ENCODE data around the gene TKT.

TKT gene

DNA sequence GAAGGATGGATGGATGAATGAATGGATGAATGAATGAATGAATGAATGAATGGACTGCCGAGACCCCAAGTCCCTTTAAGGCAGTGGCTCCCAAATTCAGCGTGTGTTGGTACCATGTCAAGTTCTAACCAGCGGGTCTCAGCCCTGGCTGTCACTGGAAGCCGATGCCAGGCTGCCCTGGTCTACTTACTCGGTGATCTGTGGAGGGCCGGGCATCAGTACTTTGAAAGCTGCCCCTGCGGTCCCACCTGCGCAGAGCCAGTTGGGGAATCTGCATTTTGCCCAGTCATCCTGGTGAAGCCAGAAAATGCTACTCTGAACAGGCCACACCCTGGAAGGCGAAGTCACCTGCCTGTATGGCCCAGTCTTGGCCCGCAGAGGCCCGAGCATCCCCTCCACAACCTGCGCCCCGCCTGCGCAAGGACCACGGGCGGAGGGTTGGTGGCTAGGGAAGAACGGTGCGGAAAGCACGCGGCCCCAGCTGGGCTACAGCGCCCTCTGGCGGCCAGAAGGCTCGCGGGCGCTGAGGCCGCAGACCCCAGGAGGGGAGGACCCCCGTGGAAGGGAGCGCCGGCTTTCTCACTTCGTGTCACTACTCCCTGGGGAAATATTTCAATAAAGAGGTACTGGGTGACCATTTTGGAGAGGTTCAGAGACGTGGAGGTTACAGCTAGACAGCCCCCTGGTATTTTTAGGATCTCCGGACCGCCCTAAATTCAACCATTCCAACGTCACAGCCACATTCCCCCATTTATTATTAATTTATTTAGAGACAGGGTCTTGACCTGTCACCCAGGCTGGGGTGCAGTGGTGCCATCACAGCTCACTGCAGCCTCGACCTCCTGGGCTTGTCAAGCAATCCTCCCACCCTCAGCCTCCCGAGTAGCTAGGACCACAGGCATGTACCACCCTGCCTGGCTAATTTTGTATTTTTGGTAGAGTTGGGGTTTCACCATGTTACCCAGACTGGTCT is 59.9 kb downstream of the TKT start:
- Histone ChIP-seq H2AFZ (ENCODE audit: low read length) (no peak overlapping the region), H3K27me3 (ENCODE audit: insufficient read depth, low read length) (no peaks in the 10 kb centered on the region), H3K9me2 (ENCODE audit: low read depth, low read length) (no peaks in the 10 kb centered on the region), H3K9me3 (ENCODE audit: low read length) (no peaks in the 10 kb centered on the region), H3K79me2 (ENCODE audit: insufficient read depth, low read length) (0 out of 2 replicates have a peak, but pooled peaks cover 4% of the 10 kb centered on the region), H3K9ac (ENCODE audit: low read length) (peak overlapping the region; percentile 64; the same call in 1 of the 2 replicates), H4K20me1 (ENCODE audit: insufficient read depth, low read length) (no peaks in the 10 kb centered on the region), H3K4me3 (ENCODE audit: low read depth, low read length, poor library complexity, severe bottlenecking) (peak overlapping the region; percentile 65), H3K4me1 (ENCODE audit: insufficient read depth, low read length, severe bottlenecking) (peaks cover 49% of the 10 kb centered on the region), H3K36me3 (ENCODE audit: insufficient read depth, low read length) (peaks cover 13% of the 10 kb centered on the region), H3K27ac (ENCODE audit: low read depth, low read length, poor library complexity, severe bottlenecking) (peak overlapping the region; percentile 79), H3K4me2 (ENCODE audit: low read length) (peak overlapping the region; percentile 75), H3F3A (ENCODE audit: insufficient read depth, low read length) (no peaks in the 10 kb centered on the region)
- TF ChIP-seq EZH2 (IDR thresholded peaks at IDR 0.05; ENCODE audit: borderline replicate concordance, low read length) = no peak
- TF ChIP-seq, protein P1, sequence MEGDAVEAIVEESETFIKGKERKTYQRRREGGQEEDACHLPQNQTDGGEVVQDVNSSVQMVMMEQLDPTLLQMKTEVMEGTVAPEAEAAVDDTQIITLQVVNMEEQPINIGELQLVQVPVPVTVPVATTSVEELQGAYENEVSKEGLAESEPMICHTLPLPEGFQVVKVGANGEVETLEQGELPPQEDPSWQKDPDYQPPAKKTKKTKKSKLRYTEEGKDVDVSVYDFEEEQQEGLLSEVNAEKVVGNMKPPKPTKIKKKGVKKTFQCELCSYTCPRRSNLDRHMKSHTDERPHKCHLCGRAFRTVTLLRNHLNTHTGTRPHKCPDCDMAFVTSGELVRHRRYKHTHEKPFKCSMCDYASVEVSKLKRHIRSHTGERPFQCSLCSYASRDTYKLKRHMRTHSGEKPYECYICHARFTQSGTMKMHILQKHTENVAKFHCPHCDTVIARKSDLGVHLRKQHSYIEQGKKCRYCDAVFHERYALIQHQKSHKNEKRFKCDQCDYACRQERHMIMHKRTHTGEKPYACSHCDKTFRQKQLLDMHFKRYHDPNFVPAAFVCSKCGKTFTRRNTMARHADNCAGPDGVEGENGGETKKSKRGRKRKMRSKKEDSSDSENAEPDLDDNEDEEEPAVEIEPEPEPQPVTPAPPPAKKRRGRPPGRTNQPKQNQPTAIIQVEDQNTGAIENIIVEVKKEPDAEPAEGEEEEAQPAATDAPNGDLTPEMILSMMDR (IDR thresholded peaks at IDR 0.05; ENCODE audit: low read length) = peak; percentile 98

DNA sequence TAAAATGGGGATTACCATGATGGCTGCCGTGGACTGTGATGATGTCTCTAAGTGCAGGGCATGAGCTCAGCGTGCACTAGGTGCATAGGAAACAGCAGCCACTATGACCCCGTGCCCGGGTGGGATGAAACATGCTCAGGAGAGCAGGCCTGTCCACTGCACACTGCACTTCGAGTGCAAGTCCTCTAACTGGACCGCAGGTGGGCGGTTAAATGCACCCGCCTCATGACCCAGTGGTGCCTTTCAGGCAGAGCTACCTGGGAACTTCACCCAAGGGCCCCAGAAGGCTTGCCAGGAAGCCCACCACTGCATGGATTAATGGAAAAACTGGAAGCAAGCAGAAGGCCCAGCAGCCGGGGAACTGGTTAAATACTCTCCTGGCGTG is 60.8 kb downstream of the TKT start:
- Histone ChIP-seq H3K9ac (ENCODE audit: low read length) (no peak overlapping the region), H3K4me1 (ENCODE audit: insufficient read depth, low read length, severe bottlenecking) (peaks cover 49% of the 10 kb centered on the region), H3K79me2 (ENCODE audit: insufficient read depth, low read length) (0 out of 2 replicates have a peak, but pooled peaks cover 4% of the 10 kb centered on the region), H3K27ac (ENCODE audit: low read depth, low read length, poor library complexity, severe bottlenecking) (no peak overlapping the region), H4K20me1 (ENCODE audit: insufficient read depth, low read length) (no peaks in the 10 kb centered on the region), H3K4me3 (ENCODE audit: low read depth, low read length, poor library complexity, severe bottlenecking) (no peak overlapping the region), H3K36me3 (ENCODE audit: insufficient read depth, low read length) (peaks cover 7% of the 10 kb centered on the region), H3K9me2 (ENCODE audit: low read depth, low read length) (no peaks in the 10 kb centered on the region), H3K4me2 (ENCODE audit: low read length) (no peak overlapping the region), H3F3A (ENCODE audit: insufficient read depth, low read length) (no peaks in the 10 kb centered on the region), H2AFZ (ENCODE audit: low read length) (no peak overlapping the region), H3K9me3 (ENCODE audit: low read length) (no peaks in the 10 kb centered on the region), H3K27me3 (ENCODE audit: insufficient read depth, low read length) (no peaks in the 10 kb centered on the region)
- no peak for TF ChIP-seq EZH2 (IDR thresholded peaks at IDR 0.05; ENCODE audit: borderline replicate concordance, low read length)
- TF ChIP-seq, protein P1 (IDR thresholded peaks at IDR 0.05; ENCODE audit: low read length) = no peak

DNA sequence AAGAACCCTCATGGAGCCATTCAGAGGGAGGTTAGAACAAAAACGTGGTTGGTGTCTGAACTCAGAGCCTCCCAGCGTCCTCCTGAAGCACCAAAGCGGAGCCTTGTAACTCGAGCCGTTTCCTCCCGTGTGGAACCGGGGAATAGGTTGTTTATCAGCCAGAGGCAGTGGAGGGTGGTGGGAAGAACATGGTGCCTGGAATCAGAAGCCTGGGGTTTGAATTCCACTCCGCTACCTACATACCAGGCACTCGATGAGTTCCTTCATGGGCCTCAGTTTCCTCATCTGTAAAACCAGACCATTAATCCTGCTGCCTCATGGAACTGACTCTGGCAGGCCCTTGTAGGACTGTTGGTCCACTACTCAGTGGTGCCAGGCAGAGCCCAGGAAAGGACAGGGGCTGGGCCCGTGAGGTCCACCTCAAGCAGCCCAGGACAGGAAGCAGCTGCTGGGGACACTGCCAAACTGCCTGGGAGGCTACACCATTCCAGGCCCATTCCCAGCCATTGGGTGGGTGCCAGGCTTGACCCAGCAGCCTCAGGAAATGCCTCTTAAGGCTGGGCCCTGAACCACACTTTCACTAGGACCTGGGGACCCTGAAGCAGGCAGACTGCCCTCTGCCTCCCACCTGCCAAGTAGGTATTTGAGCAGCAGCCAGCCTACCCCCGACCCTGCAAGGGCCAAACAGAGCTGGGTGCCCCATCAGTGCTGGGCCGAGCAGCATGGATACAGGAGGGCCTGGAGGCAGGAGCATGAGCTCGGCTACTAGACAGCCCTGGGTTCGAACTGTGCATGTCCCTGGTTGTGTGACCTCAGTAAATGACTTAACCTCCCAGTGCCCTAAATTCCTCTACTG is 61.4 kb downstream of the TKT start:
- H2AFZ ChIP-seq (ENCODE audit: low read length) = no peak overlapping the region
- no peak overlapping the region for H3K27ac ChIP-seq (ENCODE audit: low read depth, low read length, poor library complexity, severe bottlenecking)
- peaks cover 49% of the 10 kb centered on the region for H3K4me1 ChIP-seq (ENCODE audit: insufficient read depth, low read length, severe bottlenecking)
- H4K20me1 ChIP-seq (ENCODE audit: insufficient read depth, low read length) = no peaks in the 10 kb centered on the region
- no peaks in the 10 kb centered on the region for H3F3A ChIP-seq (ENCODE audit: insufficient read depth, low read length)
- peaks cover 6% of the 10 kb centered on the region; the same call in 1 of the 2 replicates for H3K36me3 ChIP-seq (ENCODE audit: insufficient read depth, low read length)
- H3K27me3 ChIP-seq (ENCODE audit: insufficient read depth, low read length) = no peaks in the 10 kb centered on the region
- H3K4me2 ChIP-seq (ENCODE audit: low read length) = no peak overlapping the region
- no peaks in the 10 kb centered on the region for H3K9me2 ChIP-seq (ENCODE audit: low read depth, low read length)
- H3K9ac ChIP-seq (ENCODE audit: low read length) = no peak overlapping the region
- TF ChIP-seq, protein P1 (IDR thresholded peaks at IDR 0.05; ENCODE audit: low read length) = no peak
- TF ChIP-seq EZH2 (IDR thresholded peaks at IDR 0.05; ENCODE audit: borderline replicate concordance, low read length) = no peak
- no peaks in the 10 kb centered on the region for H3K9me3 ChIP-seq (ENCODE audit: low read length)
- 0 out of 2 replicates have a peak, but pooled peaks cover 4% of the 10 kb centered on the region for H3K79me2 ChIP-seq (ENCODE audit: insufficient read depth, low read length)
- H3K4me3 ChIP-seq (ENCODE audit: low read depth, low read length, poor library complexity, severe bottlenecking) = no peak overlapping the region
